Measurements from ENCODE around the gene ADAMTS9.

- TF ChIP-seq CTCF (IDR thresholded peaks at IDR 0.05) = no peak
- TF ChIP-seq POLR2A (IDR thresholded peaks at IDR 0.05) = no peak
These were observed 186.4 kb downstream of the ADAMTS9 start for GRCh38 chr3:64501298-64501906.
